Stimulated activated CD4-positive, alpha-beta T cell treated with anti-CD3 and anti-CD28 coated beads, TNF-alpha, amount 100 ng/mL, for 4 hours (primary cell): ENCODE measurements around the gene AGTRAP.
A peak's percentile ranks its signal among the peaks of the same experiment; 100 is the strongest.

Experiments used
- DNase-seq, 3 experiments: peaks; one replicate each; pipeline ENCODE4 v3.0.0-alpha.2; 2020; ENCODE audit warnings: low read depth in 3 of 3

Gene AGTRAP

GRCh38 chr1:11735854-11736745, at the start of gene AGTRAP:
Gene AGTRAP, plus strand, starts transcription at chr1:11736136. Its CDS starts 73 bp downstream, at chr1:11736209.
- DNase-seq = peak; percentile 66 to 73 (median 71)

- DNase-seq = no peak
Measured at GRCh38 chr1:11688506-11688905, 47.4 kb upstream of the AGTRAP start.

- no peak for DNase-seq
Measured at GRCh38 chr1:11690397-11691301, 45.3 kb upstream of the AGTRAP start.

- DNase-seq = no peak
Measured at GRCh38 chr1:11691302-11691914, 44.5 kb upstream of the AGTRAP start, which contains the start of gene DRAXIN. Gene DRAXIN, plus strand, starts transcription at chr1:11691710. Its CDS starts 14,549 bp downstream, at chr1:11706259.

- no peak for DNase-seq
Measured at GRCh38 chr1:11691928-11692711, 43.8 kb upstream of the AGTRAP start.

- peak in 1 of 3 experiments; percentile 13 for DNase-seq
Measured at GRCh38 chr1:11693024-11693590, 42.8 kb upstream of the AGTRAP start.

GRCh38 chr1:11693917-11694316, 42.0 kb upstream of the AGTRAP start:
- DNase-seq = no peak

- DNase-seq = no peak
Measured at GRCh38 chr1:11695861-11696260, 40.1 kb upstream of the AGTRAP start.

GRCh38 chr1:11697188-11697892, 38.6 kb upstream of the AGTRAP start:
- DNase-seq = no peak

- no peak for DNase-seq
Measured at GRCh38 chr1:11697893-11698210, 38.1 kb upstream of the AGTRAP start.

- no peak for DNase-seq
Measured at GRCh38 chr1:11700601-11701467, 35.1 kb upstream of the AGTRAP start.

GRCh38 chr1:11701551-11701961, 34.4 kb upstream of the AGTRAP start:
- no peak for DNase-seq

- no peak for DNase-seq
Measured at GRCh38 chr1:11701981-11702803, 33.7 kb upstream of the AGTRAP start.

- no peak for DNase-seq
Measured at GRCh38 chr1:11703357-11704193, 32.4 kb upstream of the AGTRAP start.

GRCh38 chr1:11704194-11704529, 31.8 kb upstream of the AGTRAP start:
- DNase-seq = no peak

- DNase-seq = no peak
Measured at GRCh38 chr1:11704691-11705475, 31.1 kb upstream of the AGTRAP start.

GRCh38 chr1:11705596-11705995, 30.3 kb upstream of the AGTRAP start:
- no peak for DNase-seq
